ENCODE results near the gene STAT3. TPM values are rescaled to one million over a fixed set of nuclear protein-coding genes. Genes with fewer than 3 reads are reported as not detected.
"Not testable (repeated sequence)": the region's sequence is repeated elsewhere in the genome, so short reads cannot be mapped to it uniquely, and the experiment has no call there.

Gene STAT3
- total RNA-seq, 1 donor from 2014 or later, result 181 TPM

- Histone ChIP-seq H3K4me1 (peaks cover 19 to 44% of the 10 kb centered on the region in 2 donors), H3K27ac (peak overlapping the region; percentile 99 to 100), H3K36me3 (peaks cover 0 to 4% of the 10 kb centered on the region in 2 donors), H3K27me3 (no peaks in the 10 kb centered on the region), H3K9me3 (no peaks in the 10 kb centered on the region), H3K4me3 (peak overlapping the region; percentile 92 to 100)
- TF ChIP-seq CTCF (IDR thresholded peaks at IDR 0.05), result no peak
- intact Hi-C loops (cut with DNase I), result loop anchor here (1.0 to 5.0 kb wide), 4 partner anchors 12 to 116 kb away; partner anchors contain the start of gene NAGLU
- DNase-seq (ENCODE audit: low spot score in 2 of 2), result no peak
Observed at GRCh38 chr17:42421136-42421506, 32.9 kb upstream of the STAT3 start.

GRCh38 chr17:42417981-42418380, 29.7 kb upstream of the STAT3 start:
- H3K9me3 ChIP-seq; H3K36me3 ChIP-seq; DNase-seq (ENCODE audit: low spot score in 2 of 2); intact Hi-C loops (cut with DNase I); H3K27me3 ChIP-seq: not testable (repeated sequence)
- Histone ChIP-seq H3K4me3 (peak overlapping the region in 1 of 2 donors; percentile 7), H3K4me1 (peaks cover 22 to 64% of the 10 kb centered on the region in 2 donors), H3K27ac (peak overlapping the region; percentile 44 to 100)

- Histone ChIP-seq H3K4me3 (peak overlapping the region in 1 of 2 donors; percentile 23), H3K27me3 (no peaks in the 10 kb centered on the region), H3K27ac (peak overlapping the region; percentile 76 to 84), H3K4me1 (peaks cover 35 to 89% of the 10 kb centered on the region in 2 donors), H3K36me3 (peaks cover 4% of the 10 kb centered on the region in 2 donors), H3K9me3 (no peaks in the 10 kb centered on the region)
- TF ChIP-seq CTCF (IDR thresholded peaks at IDR 0.05), result no peak
- intact Hi-C loops (cut with DNase I), result no loop called here
- DNase-seq (ENCODE audit: low spot score in 2 of 2), result no peak
Observed at GRCh38 chr17:42414704-42415409, 26.6 kb upstream of the STAT3 start.

GRCh38 chr17:42413464-42414040, 25.3 kb upstream of the STAT3 start:
- H3K27ac ChIP-seq, result peak overlapping the region; percentile 76 to 84
- no peaks in the 10 kb centered on the region for H3K9me3 ChIP-seq
- H3K4me3 ChIP-seq, result peak overlapping the region in 1 of 2 donors; percentile 21
- peaks cover 40 to 89% of the 10 kb centered on the region in 2 donors for H3K4me1 ChIP-seq
- peaks cover 4% of the 10 kb centered on the region in 2 donors for H3K36me3 ChIP-seq
- no peak for DNase-seq (ENCODE audit: low spot score in 2 of 2)
- TF ChIP-seq CTCF (IDR thresholded peaks at IDR 0.05), result no peak
- H3K27me3 ChIP-seq, result no peaks in the 10 kb centered on the region
- intact Hi-C loops (cut with DNase I), result no loop called here

GRCh38 chr17:42411905-42412679, 23.9 kb upstream of the STAT3 start:
- Histone ChIP-seq H3K36me3 (peaks cover 0 to 4% of the 10 kb centered on the region in 2 donors), H3K4me1 (peaks cover 52 to 93% of the 10 kb centered on the region in 2 donors), H3K4me3 (peak overlapping the region in 1 of 2 donors; percentile 45), H3K27ac (peak overlapping the region; percentile 76 to 84), H3K9me3 (no peaks in the 10 kb centered on the region), H3K27me3 (no peaks in the 10 kb centered on the region)
- no peak for TF ChIP-seq CTCF (IDR thresholded peaks at IDR 0.05)
- no peak for DNase-seq (ENCODE audit: low spot score in 2 of 2)
- intact Hi-C loops (cut with DNase I), result no loop called here
